GM19468 (cell line): ENCODE measurements around the gene PACS2.

Experiments used
- ATAC-seq: cut with Tn5 transposase; IDR thresholded peaks from one replicate; pipeline ENCODE4 v1.9.1; 2021; ENCODE audit warnings: mild to moderate bottlenecking, moderate library complexity, moderate number of reproducible peaks; ENCODE audit not compliant: unreplicated experiment; ENCODE audit errors: extremely low read depth

The PACS2 gene

DNA sequence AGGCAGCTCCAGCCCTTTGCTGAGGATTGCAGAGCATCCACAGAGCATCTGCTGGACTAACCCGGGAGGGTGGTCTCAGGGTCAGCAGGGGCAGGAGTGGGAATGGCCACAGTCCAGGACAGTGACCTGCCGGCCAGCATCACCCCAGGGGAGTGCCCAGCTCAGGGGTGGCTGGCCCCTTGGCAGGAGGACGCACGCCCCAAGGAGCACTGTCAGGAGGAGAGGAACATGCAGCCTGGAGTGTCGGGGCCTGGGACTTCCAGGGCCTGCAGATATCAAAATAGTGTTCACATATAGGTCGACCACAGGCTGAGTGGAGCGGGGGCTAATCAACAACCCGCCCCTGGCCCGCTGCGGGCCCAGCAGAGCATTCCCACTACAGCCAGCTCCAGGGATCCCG, 50.6 kb downstream of the PACS2 start:
- no peak for ATAC-seq

DNA sequence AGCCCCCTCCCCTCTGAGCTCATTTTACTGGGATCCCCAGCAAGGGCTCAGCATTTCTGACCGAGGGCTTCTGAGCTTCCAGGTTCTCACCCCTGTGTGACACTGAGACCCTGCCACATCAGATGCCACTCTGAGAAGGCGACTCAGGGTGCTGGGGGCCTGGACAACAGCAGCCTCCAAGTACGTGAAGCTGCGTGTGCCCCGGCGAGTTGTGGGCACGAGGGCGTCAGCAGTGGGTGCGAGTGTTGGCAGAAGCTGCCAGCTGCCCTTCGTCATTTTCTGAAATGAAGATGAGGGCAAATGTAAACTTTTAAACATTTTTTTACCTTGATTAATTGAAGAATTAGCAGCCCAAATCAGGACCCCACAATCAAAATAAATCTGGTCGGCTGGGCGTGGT, 51.1 kb downstream of the PACS2 start:
- ATAC-seq = no peak

DNA sequence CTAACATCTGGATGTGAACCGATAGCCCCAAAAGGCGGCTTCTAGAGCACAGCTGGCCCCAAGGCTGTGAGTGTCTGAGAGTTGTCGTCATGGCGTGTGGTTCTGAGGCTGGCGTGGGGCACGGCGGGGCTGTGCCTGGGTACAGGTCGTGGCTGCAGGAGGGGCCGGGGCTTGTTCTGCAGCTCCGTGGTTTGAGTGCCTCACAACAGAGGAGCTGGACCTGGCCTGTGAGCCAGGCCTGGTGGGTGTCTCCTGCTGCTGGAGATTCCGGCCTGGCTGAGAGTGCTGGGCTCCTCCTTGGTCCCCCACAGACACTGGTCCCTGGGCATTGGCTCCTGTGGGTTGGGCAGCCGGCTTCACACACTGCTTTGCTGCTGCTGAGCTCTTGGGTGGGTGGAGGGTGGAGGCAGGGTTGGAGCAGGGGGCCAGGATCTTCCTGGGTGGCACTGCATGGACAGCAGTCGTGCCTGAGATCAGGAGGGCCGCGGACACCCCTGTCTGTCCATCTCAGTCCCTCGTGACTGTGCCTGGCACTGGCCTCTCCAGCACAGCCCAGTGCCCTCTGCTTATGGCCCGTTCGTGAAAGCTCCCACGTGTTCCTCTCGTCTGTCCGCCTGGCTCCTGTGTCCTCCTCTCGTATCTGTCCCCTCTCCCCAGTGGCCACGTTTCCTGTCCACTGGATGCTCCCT, 52.0 kb downstream of the PACS2 start:
- ATAC-seq = no peak

DNA sequence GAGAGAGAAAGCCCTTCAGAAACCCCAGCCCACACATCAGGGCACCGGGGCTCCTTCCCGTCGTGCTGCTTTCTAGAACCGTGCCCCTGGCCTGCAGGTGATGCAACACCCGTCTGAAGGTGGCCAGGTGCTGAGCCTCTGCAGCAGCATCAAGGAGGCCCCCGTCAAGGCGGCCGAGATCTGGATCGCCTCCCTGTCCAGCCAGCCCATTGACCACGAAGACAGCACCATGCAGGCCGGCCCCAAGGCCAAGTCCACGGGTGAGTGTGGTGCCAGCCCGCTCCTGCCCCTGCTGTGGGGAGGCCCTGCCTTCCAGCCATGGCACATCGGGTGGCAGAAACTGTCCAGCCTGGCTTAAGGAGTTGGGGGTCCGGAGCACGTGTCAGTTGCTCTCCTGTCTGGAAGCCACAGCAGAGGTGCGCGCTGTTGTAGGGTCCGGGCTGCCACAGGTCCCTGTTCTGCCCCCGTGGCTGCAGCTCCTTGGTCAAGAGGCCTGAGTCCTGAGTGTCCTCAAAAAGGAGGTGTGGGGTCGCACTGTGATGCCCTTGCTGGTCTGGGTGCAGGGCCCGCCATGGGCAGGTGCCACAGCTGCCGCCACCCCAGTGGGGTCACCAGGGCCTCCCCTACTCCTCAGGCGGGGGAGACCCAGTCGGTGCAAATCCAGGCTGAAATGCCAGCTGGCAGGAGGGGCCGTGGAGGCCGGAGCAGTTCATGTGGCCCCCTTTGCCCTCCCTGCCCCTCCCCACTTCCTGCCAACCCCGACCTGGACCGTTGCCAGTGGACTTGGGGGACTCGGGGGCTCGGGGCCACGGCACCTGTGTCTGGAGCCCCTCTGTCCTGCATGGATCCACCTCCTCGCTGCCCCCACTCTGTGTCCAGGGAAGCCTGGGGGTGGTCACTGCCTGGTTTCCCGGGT, 52.8 kb downstream of the PACS2 start:
- ATAC-seq = no peak

DNA sequence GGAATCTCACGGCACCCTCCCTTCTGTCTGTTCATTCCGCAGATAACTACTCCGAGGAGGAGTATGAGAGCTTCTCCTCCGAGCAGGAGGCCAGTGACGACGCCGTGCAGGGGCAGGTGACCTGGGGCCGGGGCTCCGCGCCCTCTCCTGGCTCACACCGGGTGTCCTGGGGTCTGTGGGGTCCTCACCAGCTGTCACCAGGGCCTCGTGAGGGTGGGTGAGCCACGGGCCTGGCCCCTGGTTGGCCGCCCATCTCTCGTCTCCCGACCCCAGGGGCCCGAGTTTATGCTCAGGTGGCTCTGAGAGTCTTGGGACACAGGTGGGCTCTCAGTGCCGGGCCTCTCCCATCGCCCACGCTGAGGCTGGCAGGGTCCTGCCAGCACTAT, 53.5 kb downstream of the PACS2 start:
- no peak for ATAC-seq

DNA sequence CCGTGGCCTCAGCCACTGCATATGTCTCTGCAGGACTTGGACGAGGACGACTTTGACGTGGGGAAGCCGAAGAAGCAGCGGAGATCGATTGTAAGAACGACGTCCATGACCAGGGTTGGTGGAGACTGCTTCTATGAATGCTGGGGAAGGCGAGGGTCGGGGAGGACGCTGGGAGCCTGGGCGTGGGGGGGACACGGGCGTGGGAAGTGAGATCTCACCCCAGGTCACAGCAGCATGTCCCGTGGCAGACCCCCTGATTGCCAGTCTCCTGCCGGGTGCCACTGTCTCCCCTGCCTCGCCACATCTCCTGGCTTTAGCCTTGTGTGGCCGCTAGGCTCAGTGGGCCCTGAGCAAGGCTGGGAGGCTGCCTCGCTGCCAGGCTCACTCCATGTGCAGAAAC, 53.9 kb downstream of the PACS2 start:
- ATAC-seq = no peak

DNA sequence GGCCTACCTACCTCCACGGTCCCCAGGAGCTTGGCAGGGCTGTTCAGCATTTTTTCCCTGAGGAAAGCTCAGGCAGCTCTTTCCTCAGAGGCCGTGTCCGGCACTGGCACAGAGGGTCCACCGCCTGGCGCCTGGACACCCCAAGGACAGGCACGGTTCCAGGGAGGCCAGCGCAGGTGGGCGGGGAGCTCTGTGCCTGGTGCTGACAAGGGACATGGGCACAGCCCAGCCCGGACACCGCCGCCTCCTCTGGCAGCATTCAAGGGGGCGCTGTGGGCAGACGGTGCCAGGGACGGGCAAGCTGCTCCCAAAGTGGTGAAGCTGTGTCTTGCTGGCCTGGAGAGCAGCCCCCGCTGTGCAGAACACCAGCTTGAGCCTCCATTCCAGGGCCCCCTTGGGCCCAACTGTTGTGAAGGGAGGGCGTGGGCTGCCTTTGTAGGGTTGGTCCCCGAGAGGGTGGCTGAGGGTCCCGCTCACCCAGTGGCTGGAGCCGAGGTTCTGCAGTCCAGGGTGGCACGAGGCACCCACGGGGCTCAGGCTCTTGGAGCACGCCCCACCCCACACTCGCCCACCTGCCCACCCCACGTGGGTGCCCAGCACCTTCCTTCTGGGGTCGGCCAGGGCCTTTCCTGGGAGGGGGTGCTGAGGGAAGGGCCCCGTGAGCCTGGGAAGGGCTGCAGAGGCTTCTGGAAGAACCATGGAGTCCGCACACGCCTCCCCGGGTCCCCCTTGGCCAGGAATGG, 54.5 kb downstream of the PACS2 start:
- ATAC-seq = no peak

DNA sequence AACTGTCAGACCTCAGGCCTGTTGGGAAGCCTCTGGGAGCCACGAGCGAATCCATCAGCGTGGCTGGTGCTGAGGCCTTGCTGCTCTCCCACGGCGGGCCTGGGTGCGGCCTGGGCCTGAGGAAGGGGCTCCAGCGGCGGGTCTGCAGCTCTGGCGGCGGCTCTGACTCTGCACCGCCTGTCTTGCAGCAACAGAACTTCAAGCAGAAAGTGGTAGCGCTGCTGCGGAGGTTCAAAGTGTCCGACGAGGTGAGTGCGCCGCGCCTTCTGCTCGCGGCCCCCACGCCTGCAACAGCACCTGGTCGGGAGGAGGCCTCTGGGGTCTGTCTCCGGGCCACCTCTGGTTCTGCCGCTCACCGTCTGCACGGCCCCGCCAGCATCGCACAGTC, 55.1 kb downstream of the PACS2 start:
- ATAC-seq = no peak

DNA sequence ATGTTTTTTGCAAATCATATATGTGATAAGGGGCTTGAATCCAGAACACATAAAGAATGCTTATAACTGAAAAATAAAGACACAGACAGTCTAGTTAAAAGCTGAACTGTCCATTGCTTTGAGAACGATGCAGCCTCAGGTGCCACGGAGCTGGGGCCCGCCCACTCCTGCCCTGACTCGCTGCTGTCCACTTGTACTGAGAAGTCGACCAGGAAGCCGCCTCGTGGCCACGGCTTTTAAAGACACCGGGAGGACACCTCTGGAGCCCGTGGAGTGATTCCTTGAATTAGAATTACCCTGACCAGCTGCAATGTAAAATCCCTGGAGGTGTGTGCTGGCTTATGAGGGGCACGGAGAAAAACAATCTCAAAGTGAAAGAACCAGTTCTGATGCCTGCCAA, 59.8 kb downstream of the PACS2 start:
- ATAC-seq = no peak

DNA sequence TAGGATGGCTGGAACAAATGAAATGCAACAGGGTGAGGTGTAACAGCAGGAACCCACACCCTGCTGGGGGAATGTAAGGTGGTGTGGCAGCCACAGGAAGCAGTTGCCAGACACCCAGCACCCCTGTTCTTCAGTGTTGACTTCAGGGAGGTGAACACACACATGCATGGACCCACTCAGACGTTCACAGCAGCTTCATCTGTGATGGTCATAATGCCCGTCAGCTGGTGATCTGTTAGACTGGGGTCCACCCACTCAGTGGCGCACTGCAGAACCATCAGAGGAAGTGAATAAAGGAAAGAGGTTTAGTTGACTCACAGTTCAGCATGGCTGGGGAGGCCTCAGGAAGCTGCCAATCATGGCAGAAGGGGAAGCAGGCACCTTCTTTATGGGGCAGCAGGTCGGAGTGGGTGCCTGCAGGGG, 61.1 kb downstream of the PACS2 start:
- ATAC-seq = no peak

DNA sequence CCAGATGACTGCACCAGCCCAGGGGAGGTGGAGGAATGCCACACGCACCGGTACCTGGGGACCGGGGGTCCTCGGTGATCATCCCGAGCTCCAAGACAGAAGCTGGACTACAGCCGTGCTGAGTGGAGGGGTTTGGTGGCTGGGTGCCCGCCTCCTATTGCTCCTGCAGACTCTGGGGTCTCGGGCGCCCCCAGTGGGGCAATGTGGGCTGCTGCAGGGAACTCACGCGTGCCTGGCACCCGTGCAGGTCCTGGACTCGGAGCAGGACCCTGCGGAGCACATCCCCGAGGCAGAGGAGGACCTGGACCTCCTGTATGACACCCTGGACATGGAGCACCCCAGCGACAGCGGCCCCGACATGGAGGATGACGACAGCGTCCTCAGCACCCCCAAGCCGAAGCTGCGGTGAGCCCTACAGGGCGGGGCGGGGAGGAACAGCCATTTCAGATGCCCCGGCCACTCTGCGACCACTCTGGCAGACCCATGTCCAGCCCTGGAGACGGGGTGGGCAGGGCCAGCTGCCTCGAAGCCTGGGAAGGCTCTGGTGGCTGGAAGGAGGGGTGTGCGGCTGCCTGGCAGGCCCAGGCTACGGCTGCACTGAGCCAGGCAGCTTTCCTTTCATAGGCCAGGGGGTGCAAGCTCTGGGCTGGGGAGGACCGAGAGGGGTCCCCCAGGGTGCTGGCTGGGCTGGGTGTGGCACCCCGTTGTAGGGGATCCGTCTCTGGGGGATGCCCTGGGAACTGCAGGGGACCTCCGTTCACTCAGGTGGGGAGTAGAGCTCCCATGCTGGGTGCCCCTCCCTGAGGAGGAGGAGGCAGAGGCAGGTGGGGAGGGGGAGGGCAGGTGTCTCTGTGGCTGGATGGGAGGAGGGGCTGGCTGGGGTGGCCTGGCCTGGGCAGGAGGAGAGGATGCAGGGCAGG, 62.2 kb downstream of the PACS2 start:
- no peak for ATAC-seq

DNA sequence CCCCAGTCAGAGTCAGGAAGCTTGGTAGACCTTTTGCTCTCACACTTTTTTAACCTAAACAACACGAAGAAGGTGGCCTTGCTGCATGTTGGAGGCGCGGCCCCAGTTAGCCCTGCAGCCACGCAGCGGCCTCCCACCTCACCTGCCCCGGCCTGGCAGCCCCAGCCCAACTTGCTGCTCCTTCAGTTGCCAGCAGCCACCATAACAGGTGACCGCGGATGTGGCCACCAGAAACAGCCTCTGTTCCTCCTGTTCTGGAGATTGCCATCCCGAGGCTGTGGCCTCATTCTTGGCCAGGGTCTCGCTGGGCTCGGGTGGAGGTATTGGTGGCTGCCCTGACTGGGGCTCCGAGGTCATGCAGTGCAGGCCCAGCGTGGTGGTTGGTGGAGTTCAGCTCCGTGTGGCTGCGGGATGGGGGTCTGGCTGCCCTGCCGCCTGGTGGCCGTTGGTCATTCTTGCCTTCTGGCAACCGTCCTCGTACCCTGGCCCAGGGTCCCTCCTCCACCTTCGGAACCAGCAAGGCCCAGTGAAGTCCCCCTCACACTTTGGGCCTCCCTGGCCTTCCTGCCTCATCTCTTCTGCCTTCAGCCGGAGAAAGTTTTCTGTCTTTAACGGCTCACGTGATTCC, 63.1 kb downstream of the PACS2 start:
- ATAC-seq = no peak

DNA sequence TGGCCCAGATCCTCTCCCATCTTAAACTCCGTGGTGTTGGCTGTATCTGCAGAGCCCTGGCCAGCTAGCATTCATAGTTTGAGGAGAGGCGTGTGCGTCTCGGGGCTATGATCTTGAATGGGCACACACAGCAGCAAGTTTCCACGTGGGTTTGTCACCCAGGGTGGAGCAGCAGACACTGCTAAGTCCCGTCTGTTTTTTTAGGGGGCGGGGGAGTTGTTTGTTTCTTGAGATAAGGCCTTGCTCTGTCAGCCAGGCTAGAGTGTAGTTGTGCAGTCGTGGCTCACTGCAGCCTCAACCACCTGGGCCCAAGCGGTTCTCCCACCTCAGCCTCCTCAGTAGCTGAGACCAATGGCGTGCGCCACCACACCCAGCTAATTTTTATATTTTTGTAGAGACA, 63.7 kb downstream of the PACS2 start:
- no peak for ATAC-seq

DNA sequence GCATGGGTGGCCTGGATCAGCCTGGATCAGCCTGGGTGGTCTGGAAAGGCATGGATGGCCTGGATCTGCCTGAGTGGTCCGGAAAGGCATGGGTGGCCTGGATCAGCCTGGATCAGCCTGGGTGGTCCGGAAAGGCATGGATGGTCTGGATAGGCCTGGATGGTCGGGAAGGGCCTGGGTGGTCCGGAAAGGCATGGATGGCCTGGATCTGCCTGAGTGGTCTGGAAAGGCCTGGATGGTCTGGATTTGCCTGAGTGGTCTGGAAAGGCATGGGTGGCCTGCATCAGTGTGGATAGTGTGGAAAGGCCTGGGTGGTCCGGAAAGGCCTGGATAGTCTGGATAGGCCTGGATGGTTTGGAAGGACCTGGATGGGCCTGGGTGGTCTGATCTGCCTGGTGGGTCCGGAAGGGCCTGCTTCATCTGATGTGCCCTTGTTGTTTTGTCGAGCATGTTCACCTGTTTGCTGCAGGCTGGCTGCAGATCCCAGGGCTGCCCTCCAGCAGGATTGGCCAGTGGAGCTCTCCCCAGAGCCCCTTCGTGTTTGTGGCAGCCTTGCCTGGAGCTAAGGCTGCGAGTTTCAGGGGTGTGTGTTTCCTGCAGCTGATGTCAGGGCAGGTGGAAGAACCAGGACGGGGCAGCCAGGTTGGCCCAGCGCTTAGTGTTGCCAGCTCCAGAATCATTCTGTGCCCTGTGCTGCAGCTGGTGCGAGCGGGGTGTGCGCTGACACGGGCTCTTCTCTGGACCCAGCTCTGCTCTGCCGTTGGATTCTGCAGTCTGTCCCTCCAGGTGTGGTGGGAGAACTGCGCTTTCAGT, 64.5 kb downstream of the PACS2 start:
- no peak for ATAC-seq

DNA sequence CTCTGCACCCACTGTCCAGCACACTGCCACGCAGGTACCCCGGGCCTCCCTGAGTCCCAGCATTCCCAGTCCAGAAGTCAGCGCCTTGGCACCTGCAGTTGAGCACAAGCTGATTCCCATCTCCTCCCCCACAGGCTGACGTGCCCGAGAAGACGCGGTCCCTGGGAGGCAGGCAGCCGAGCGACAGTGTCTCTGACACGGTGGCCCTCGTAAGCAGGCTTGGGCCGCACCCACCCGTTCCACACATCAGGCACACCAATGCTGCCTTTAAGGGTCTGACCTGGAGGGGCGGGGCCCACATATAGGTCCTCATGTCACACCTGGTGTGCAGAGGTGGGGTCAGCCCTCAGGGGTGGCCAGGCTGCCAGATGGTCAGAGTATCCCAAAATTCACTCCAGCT, 65.4 kb downstream of the PACS2 start:
- ATAC-seq = no peak

DNA sequence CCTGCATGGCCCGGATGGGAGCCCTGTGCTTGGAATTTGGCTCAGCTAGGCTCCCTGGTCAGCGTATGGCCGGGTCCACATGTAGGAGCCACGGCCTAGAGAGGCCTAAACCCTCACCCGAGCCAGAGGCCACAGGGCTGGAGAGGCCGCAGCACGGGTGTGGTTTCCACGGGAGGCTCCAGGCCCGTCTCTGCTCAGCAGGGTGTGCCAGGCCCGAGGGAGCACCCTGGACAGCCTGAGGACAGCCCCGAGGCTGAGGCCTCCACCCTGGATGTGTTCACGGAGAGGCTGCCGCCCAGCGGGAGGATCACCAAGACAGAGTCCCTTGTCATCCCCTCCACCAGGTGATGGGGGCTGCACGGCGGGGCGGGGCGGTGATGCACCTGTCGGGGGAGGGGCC, 66.2 kb downstream of the PACS2 start:
- no peak for ATAC-seq

DNA sequence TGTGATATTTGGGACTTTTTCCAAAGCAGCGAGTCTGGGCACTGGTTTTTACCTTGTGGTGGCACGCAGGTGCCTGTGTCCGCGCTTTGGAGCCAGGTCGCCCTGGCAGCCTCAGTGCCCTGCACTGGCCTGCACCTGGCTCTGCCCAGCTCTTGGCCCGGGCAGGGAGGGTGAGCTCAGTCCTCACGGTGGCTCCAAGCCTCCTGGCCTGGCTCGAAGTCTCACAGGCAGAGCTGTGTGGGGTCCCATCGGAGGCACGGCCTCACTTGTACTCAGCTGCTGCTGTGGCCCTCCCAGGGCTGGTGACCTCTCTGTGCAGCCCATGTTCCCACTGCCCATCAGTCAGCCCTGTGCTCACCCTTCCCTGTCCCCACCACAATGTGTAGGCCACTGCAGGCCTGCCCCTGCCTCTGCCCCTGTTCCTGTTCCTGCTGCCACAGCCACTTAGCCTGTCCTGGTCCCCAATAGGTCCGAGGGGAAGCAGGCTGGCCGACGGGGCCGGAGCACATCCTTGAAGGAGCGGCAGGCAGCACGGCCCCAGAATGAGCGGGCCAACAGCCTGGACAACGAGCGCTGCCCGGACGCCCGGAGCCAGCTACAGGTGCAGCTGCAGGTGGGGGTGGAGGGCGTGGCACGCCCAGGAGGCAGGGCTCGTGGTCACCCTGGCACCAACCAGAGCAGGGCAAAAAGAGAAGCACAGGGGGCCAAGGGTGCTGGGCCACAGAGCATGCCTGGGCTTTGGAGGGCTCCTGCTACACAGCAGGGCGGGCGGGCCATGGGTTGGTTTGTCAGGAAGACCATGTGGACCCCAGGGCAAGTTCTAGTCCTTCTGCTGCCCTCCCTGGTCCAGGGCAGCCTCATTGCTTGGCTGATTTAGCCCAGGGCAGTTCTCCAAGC, 67.1 kb downstream of the PACS2 start:
- ATAC-seq = no peak
